IMR-90 (cell line): Measurements from ENCODE around the gene SMIM33. TPM values are rescaled to one million over a fixed set of nuclear protein-coding genes. Genes with fewer than 3 reads are reported as not detected.

Experiments
- ATAC-seq: fragments of 200-7000 bp; cut with Tn5 transposase; 2 replicates; pipeline ENCODE4 v1.9.1; 2020; ENCODE audit warnings: low read depth, mild to moderate bottlenecking, moderate library complexity
- BruUV-seq: library from RNA; stranded (reverse); fragments of 400-500 nt; replicated peaks from 2 replicates; lab custom pipeline; 2021; lab: Mats Ljungman, UMichigan
- CTCF ChIA-PET: fragments of 300-600 bp; formaldehyde crosslinking; extraction: SDS; loops from one replicate; lab custom pipeline; 2021; ENCODE audit warnings: antibody characterized with exemption; lab: Yijun Ruan, JAX
- POLR2A ChIA-PET: fragments of 300-600 bp; sonication (Branson Sonifier 250); formaldehyde crosslinking; loops from one replicate; lab custom pipeline; 2022; ENCODE audit warnings: antibody characterized with exemption; ENCODE audit not compliant: unreplicated experiment; lab: Charles Lee
- DNase-seq: peaks from one replicate; pipeline ENCODE4 v3.0.0; 2013
- H2AFZ ChIP-seq: replicated peaks from 2 replicates; pipeline ENCODE3; 2013; ENCODE audit warnings: low read length, mild to moderate bottlenecking; ENCODE audit not compliant: poor library complexity
- H2AK5ac ChIP-seq: 2 replicates; pipeline ENCODE4 v1.6.1; 2013; ENCODE audit warnings: low read depth, low read length, inconsistent platforms
- H2AK9ac ChIP-seq: replicated peaks from 2 replicates; pipeline ENCODE3; 2013; ENCODE audit warnings: mild to moderate bottlenecking, low read depth, low read length, moderate library complexity; ENCODE audit not compliant: poor library complexity
- H2BK120ac ChIP-seq: 2 replicates; pipeline ENCODE4 v1.6.1; 2013; ENCODE audit warnings: low read depth, low read length, inconsistent platforms
- H2BK15ac ChIP-seq: 3 replicates; pipeline ENCODE4 v1.6.1; 2013; ENCODE audit warnings: low read depth, low read length, inconsistent platforms
- H2BK20ac ChIP-seq: 2 replicates; pipeline ENCODE4 v1.6.1; 2013; ENCODE audit warnings: low read depth, mild to moderate bottlenecking, inconsistent platforms, low read length, moderate library complexity
- H2BK5ac ChIP-seq: 2 replicates; pipeline ENCODE4 v1.6.1; 2013; ENCODE audit warnings: mild to moderate bottlenecking, low read depth, low read length, inconsistent platforms; ENCODE audit not compliant: poor library complexity, severe bottlenecking
- H3K14ac ChIP-seq: replicated peaks from 2 replicates; pipeline ENCODE4 v1.6.1; 2013; ENCODE audit warnings: low read depth, low read length, inconsistent platforms
- H3K18ac ChIP-seq: 2 replicates; pipeline ENCODE4 v1.6.1; 2013; ENCODE audit warnings: low read depth, low read length, control low read depth
- H3K23ac ChIP-seq: 2 replicates; pipeline ENCODE4 v1.6.1; 2013; ENCODE audit warnings: low read depth, low read length, inconsistent platforms
- H3K27ac ChIP-seq: 2 replicates; pipeline ENCODE4 v1.5.1; 2013; ENCODE audit warnings: mild to moderate bottlenecking, control low read depth, low read length; ENCODE audit not compliant: insufficient read depth
- H3K27me3 ChIP-seq: 2 replicates; pipeline ENCODE4 v1.6.1; 2013; ENCODE audit warnings: low read length; ENCODE audit not compliant: control insufficient read depth, insufficient read depth
- H3K36me3 ChIP-seq: 2 replicates; pipeline ENCODE4 v1.6.1; 2013; ENCODE audit warnings: low read length, mixed read lengths; ENCODE audit not compliant: control insufficient read depth, insufficient read depth
- H3K4ac ChIP-seq: 2 replicates; pipeline ENCODE4 v1.6.1; 2013; ENCODE audit warnings: low read depth, low read length, inconsistent platforms
- H3K4me1 ChIP-seq: 2 replicates; pipeline ENCODE4 v1.6.1; 2013; ENCODE audit warnings: low read length, mixed read lengths; ENCODE audit not compliant: control insufficient read depth, insufficient read depth
- H3K4me2 ChIP-seq: 2 replicates; pipeline ENCODE4 v1.6.1; 2013; ENCODE audit warnings: low read depth, mild to moderate bottlenecking, control low read depth, low read length, moderate library complexity
- H3K4me3 ChIP-seq: 2 replicates; pipeline ENCODE4 v1.5.1; 2013; ENCODE audit warnings: low read depth, mild to moderate bottlenecking, control low read depth, low read length, moderate library complexity; ENCODE audit not compliant: insufficient read depth
- H3K56ac ChIP-seq: 2 replicates; pipeline ENCODE4 v1.6.1; 2013; ENCODE audit warnings: low read length, inconsistent platforms; ENCODE audit not compliant: insufficient read depth; ENCODE audit errors: extremely low read depth
- H3K79me1 ChIP-seq, 2 experiments: 2 replicates each; pipeline ENCODE4 v1.6.1; 2013; ENCODE audit warnings: low read length in 2 of 2, inconsistent platforms in 1 of 2, low read depth in 1 of 2
- H3K9ac ChIP-seq: 2 replicates; pipeline ENCODE4 v1.6.1; 2013; ENCODE audit warnings: low read depth, low read length, control low read depth
- H3K9me1 ChIP-seq: 2 replicates; pipeline ENCODE4 v1.6.1; 2013; ENCODE audit warnings: low read length, inconsistent platforms; ENCODE audit not compliant: insufficient read depth
- H3K9me3 ChIP-seq: 2 replicates; pipeline ENCODE4 v1.6.1; 2013; ENCODE audit warnings: low read length; ENCODE audit not compliant: control insufficient read depth, insufficient read depth
- H4K20me1 ChIP-seq: 2 replicates; pipeline ENCODE4 v1.6.1; 2013; ENCODE audit warnings: low read length, inconsistent platforms; ENCODE audit not compliant: insufficient read depth
- H4K5ac ChIP-seq: 2 replicates; pipeline ENCODE4 v1.6.1; 2013; ENCODE audit warnings: mild to moderate bottlenecking, low read depth, low read length, control low read depth
- H4K8ac ChIP-seq, 2 experiments: 2 replicates each; pipeline ENCODE4 v1.6.1; 2013; ENCODE audit warnings: low read depth in 2 of 2, low read length in 2 of 2, control low read depth in 1 of 2, inconsistent platforms in 1 of 2
- H4K91ac ChIP-seq: 2 replicates; pipeline ENCODE4 v1.6.1; 2013; ENCODE audit warnings: low read depth, low read length, inconsistent platforms; ENCODE audit not compliant: insufficient read depth
- CEBPB ChIP-seq: IDR thresholded peaks from 2 replicates; pipeline ENCODE4 v1.6.1; 2012; ENCODE audit warnings: low read depth, low read length, improper control_type of control experiment
- CHD1 ChIP-seq: IDR thresholded peaks from 2 replicates; pipeline ENCODE4 v1.6.1; 2012; ENCODE audit warnings: low read depth, low read length, improper control_type of control experiment
- FOS ChIP-seq: fragments of 150-350 bp; IDR thresholded peaks from 2 replicates; pipeline ENCODE4 v1.6.1; 2016; ENCODE audit warnings: low read depth, low read length
- MAFK ChIP-seq: IDR thresholded peaks from 2 replicates; pipeline ENCODE4 v1.6.1; 2012; ENCODE audit warnings: low read depth, low read length, improper control_type of control experiment
- MXI1 ChIP-seq: IDR thresholded peaks from 2 replicates; pipeline ENCODE4 v1.6.1; 2012; ENCODE audit warnings: low read depth, mild to moderate bottlenecking, low read length, moderate library complexity, borderline replicate concordance
- NFE2L2 ChIP-seq: fragments of 150-350 bp; IDR thresholded peaks from 2 replicates; pipeline ENCODE4 v1.6.1; 2016; ENCODE audit warnings: low read depth, mild to moderate bottlenecking, low read length
- POLR2A ChIP-seq: IDR thresholded peaks from 2 replicates; pipeline ENCODE4 v1.6.1; 2012; ENCODE audit warnings: mild to moderate bottlenecking, low read depth, low read length
- RAD21 ChIP-seq: IDR thresholded peaks from 2 replicates; pipeline ENCODE4 v1.6.1; 2012; ENCODE audit warnings: low read length, improper control_type of control experiment
- RCOR1 ChIP-seq: IDR thresholded peaks from 2 replicates; pipeline ENCODE4 v1.6.1; 2012; ENCODE audit warnings: mild to moderate bottlenecking, low read length, improper control_type of control experiment; ENCODE audit not compliant: insufficient replicate concordance
- RFX5 ChIP-seq: IDR thresholded peaks from 2 replicates; pipeline ENCODE4 v1.8.0; 2012; ENCODE audit warnings: low read depth, mild to moderate bottlenecking, low read length, moderate library complexity
- SMC3 ChIP-seq: fragments of 150-350 bp; IDR thresholded peaks from 2 replicates; pipeline ENCODE4 v1.6.1; 2016; ENCODE audit warnings: low read depth, mild to moderate bottlenecking, antibody characterized with exemption, low read length, moderate library complexity
- WGBS, 2 experiments: methylation state at CpG; one replicate each; pipeline versions ENCODE4 v1.1.5 to v1.1.7; 2013; ENCODE audit warnings: missing lambda C conversion rate in 2 of 2; ENCODE audit not compliant: insufficient read length in 1 of 2; ENCODE audit errors: extremely low coverage in 2 of 2; 5-methylcytosine and 5-hydroxymethylcytosine counted together
- dilution Hi-C: fragments of 300-500 bp; cut with HindIII; formaldehyde crosslinking; loops from one replicate; pipeline ENCODE4 v1.14.3; 2018; ENCODE audit warnings: low sequenced_read_pairs; ENCODE audit not compliant: unreplicated experiment
- in situ Hi-C: fragments of 300-500 bp; cut with MboI; formaldehyde crosslinking; loops from 3 replicates; pipeline ENCODE4 v1.14.3; 2019; ENCODE audit warnings: low sequenced_read_pairs, inconsistent platforms, mixed read lengths
- intact Hi-C: fragments of 100-400 bp; cut with micrococcal nuclease; formaldehyde crosslinking; loops from 2 replicates; pipeline ENCODE4 v1.10.0; 2022
- polyA plus RNA-seq, 3 experiments: library from polyadenylated mRNA; depleted of rRNA; stranded (reverse); fragments of >200 nt; gene quantifications; 2 replicates each; pipeline ENCODE4 v1.2.3, GENCODE V29; 2012; ENCODE audit warnings: low replicate concordance in 1 of 3
- total RNA-seq: library from RNA; depleted of rRNA; stranded (reverse); fragments of >200 nt; gene quantifications from 2 replicates; pipeline ENCODE4 v1.2.3, GENCODE V29; 2012
- TF ChIP-seq, protein P1 (sequence below): fragments of 150-350 bp; IDR thresholded peaks from 2 replicates; pipeline ENCODE4 v1.6.1; 2016; ENCODE audit warnings: low read depth, mild to moderate bottlenecking, low read length, moderate library complexity, borderline replicate concordance
- TF ChIP-seq, protein P2 (sequence below): fragments of 150-350 bp; IDR thresholded peaks from 2 replicates; pipeline ENCODE4 v1.6.1; 2017; ENCODE audit warnings: mild to moderate bottlenecking, antibody characterized with exemption, low read length, low read depth
- TF ChIP-seq, protein P3 (sequence below): conservative IDR thresholded peaks from 2 replicates; pipeline ENCODE4 v1.5.1; 2012; ENCODE audit warnings: mild to moderate bottlenecking, low read depth, low read length, improper control_type of control experiment

SMIM33 gene
- total and polyA plus RNA-seq, 2 of the 4 experiments (the other 2 are of a cell fraction): not detected

DNA sequence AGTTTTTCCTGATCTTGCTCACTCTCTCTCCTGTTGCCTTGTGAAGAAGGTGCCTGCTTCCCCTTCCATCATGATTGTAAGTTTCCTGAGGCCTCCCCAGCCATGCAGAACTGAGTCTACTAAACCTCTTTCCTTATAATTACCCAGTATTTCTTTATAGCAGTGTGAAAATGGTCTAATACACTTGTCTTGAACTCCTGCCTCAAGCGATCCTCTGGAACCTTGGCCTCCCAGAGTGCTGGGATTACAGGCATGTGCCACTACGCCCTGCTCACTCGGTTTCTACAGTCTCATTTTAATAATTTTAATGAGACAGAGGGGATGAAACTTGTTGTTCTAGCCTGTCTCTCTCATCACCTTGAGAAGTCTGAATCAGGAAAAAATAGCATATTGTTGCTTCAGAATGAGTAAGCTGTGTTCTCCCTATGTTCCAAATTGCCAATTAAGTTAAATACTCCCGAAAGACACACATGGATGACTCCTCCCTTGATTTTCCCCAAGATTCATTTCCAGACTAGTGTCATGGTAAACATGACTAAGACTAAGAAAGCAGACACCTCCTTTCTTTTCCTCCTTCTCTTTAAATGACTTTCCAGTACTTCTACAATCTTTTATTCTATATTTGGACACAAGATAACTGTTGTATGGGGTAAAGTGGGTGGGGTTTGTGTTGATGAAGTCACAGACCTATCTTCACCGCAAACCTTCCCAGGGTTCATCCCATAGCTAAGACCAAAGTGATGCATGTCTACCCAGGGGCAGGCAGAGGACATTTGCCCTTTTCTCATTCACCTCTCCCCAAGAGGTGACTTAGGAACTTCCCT lies 23.6 kb upstream of the SMIM33 start:
- peak overlapping the region; percentile 14 for H2BK120ac ChIP-seq
- H3K56ac ChIP-seq: no peak overlapping the region
- no peak overlapping the region for H3K4me2 ChIP-seq
- H3K27ac ChIP-seq: no peak overlapping the region
- DNase-seq: peak; percentile 35
- H2AFZ ChIP-seq: no peak overlapping the region
- H2BK20ac ChIP-seq: peak overlapping the region; percentile 78; the same call in 1 of the 2 replicates
- no TSS peak for BruUV-seq
- H2AK9ac ChIP-seq: no peak overlapping the region
- H2BK5ac ChIP-seq: peak overlapping the region; percentile 9
- peak overlapping the region in 1 of 2 experiments; percentile 29; a peak in 2 of 4 replicates for H4K8ac ChIP-seq
- H3K79me1 ChIP-seq: 0 out of 4 replicates have a peak, but pooled peaks cover 0 to 7% of the 10 kb centered on the region in 2 experiments
- no peaks in the 10 kb centered on the region for H3K9me3 ChIP-seq
- intact Hi-C loops: no loop called here
- CTCF ChIA-PET: no interaction called here
- H4K5ac ChIP-seq: no peak overlapping the region; the same call in 1 of the 2 replicates
- H3K14ac ChIP-seq: peak overlapping the region; percentile 29; the same call in 1 of the 2 replicates
- WGBS, 2 experiments: 71% methylated on average over 1 of the region's 5 CpGs; no CpG with 5 or more reads in 1 of the 2 experiments
- H3K27me3 ChIP-seq: no peaks in the 10 kb centered on the region
- peak overlapping the region; percentile 28; the same call in 1 of the 2 replicates for H3K18ac ChIP-seq
- H3K36me3 ChIP-seq: no peaks in the 10 kb centered on the region
- dilution Hi-C loops: no loop called here
- no peak overlapping the region for H2AK5ac ChIP-seq
- H2BK15ac ChIP-seq: 0 out of 3 replicates have a peak overlapping the region, but pooled peaks have one; percentile 84
- no peak overlapping the region for H3K9ac ChIP-seq
- H4K91ac ChIP-seq: no peak overlapping the region
- in situ Hi-C loops: no loop called here
- H4K20me1 ChIP-seq: no peaks in the 10 kb centered on the region
- POLR2A ChIA-PET: no interaction called here
- peak overlapping the region; percentile 13; the same call in 1 of the 2 replicates for H3K23ac ChIP-seq
- no peak for ATAC-seq
- H3K9me1 ChIP-seq: peaks cover 32% of the 10 kb centered on the region
- H3K4me1 ChIP-seq: peaks cover 14% of the 10 kb centered on the region
- no peak overlapping the region for H3K4me3 ChIP-seq
- H3K4ac ChIP-seq: peak overlapping the region; percentile 53; the same call in 1 of the 2 replicates
- no peak for TF ChIP-seq NFE2L2
- TF ChIP-seq, protein P1, sequence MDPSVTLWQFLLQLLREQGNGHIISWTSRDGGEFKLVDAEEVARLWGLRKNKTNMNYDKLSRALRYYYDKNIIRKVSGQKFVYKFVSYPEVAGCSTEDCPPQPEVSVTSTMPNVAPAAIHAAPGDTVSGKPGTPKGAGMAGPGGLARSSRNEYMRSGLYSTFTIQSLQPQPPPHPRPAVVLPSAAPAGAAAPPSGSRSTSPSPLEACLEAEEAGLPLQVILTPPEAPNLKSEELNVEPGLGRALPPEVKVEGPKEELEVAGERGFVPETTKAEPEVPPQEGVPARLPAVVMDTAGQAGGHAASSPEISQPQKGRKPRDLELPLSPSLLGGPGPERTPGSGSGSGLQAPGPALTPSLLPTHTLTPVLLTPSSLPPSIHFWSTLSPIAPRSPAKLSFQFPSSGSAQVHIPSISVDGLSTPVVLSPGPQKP: no peak
- no peak for TF ChIP-seq RAD21
- TF ChIP-seq POLR2A: no peak
- TF ChIP-seq CHD1: no peak
- TF ChIP-seq RFX5: no peak
- TF ChIP-seq RCOR1: no peak
- TF ChIP-seq MAFK: no peak
- TF ChIP-seq FOS: no peak
- no peak for TF ChIP-seq SMC3
- TF ChIP-seq MXI1: no peak
- TF ChIP-seq, protein P2, sequence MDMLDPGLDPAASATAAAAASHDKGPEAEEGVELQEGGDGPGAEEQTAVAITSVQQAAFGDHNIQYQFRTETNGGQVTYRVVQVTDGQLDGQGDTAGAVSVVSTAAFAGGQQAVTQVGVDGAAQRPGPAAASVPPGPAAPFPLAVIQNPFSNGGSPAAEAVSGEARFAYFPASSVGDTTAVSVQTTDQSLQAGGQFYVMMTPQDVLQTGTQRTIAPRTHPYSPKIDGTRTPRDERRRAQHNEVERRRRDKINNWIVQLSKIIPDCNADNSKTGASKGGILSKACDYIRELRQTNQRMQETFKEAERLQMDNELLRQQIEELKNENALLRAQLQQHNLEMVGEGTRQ: no peak
- no peak for TF ChIP-seq CEBPB
- TF ChIP-seq, protein P3, sequence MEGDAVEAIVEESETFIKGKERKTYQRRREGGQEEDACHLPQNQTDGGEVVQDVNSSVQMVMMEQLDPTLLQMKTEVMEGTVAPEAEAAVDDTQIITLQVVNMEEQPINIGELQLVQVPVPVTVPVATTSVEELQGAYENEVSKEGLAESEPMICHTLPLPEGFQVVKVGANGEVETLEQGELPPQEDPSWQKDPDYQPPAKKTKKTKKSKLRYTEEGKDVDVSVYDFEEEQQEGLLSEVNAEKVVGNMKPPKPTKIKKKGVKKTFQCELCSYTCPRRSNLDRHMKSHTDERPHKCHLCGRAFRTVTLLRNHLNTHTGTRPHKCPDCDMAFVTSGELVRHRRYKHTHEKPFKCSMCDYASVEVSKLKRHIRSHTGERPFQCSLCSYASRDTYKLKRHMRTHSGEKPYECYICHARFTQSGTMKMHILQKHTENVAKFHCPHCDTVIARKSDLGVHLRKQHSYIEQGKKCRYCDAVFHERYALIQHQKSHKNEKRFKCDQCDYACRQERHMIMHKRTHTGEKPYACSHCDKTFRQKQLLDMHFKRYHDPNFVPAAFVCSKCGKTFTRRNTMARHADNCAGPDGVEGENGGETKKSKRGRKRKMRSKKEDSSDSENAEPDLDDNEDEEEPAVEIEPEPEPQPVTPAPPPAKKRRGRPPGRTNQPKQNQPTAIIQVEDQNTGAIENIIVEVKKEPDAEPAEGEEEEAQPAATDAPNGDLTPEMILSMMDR: no peak
